NCI-H1105 treated with DMSO at 0.1 percent for 48 hours (cell line): ENCODE results near the gene SOX4.

Experiments used
- DNase-seq: peaks from one replicate; lab custom pipeline; 2025; lab: John Stamatoyannopoulos, UW

The SOX4 gene

DNA sequence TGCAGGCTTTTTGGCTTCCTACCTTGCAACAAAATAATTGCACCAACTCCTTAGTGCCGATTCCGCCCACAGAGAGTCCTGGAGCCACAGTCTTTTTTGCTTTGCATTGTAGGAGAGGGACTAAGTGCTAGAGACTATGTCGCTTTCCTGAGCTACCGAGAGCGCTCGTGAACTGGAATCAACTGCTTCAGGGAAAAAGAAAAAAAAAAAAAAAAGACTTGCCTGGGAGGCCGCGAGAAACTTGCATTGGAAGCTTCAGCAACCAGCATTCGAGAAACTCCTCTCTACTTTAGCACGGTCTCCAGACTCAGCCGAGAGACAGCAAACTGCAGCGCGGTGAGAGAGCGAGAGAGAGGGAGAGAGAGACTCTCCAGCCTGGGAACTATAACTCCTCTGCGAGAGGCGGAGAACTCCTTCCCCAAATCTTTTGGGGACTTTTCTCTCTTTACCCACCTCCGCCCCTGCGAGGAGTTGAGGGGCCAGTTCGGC is 420 bp downstream of the SOX4 start:
- no peak for DNase-seq

DNA sequence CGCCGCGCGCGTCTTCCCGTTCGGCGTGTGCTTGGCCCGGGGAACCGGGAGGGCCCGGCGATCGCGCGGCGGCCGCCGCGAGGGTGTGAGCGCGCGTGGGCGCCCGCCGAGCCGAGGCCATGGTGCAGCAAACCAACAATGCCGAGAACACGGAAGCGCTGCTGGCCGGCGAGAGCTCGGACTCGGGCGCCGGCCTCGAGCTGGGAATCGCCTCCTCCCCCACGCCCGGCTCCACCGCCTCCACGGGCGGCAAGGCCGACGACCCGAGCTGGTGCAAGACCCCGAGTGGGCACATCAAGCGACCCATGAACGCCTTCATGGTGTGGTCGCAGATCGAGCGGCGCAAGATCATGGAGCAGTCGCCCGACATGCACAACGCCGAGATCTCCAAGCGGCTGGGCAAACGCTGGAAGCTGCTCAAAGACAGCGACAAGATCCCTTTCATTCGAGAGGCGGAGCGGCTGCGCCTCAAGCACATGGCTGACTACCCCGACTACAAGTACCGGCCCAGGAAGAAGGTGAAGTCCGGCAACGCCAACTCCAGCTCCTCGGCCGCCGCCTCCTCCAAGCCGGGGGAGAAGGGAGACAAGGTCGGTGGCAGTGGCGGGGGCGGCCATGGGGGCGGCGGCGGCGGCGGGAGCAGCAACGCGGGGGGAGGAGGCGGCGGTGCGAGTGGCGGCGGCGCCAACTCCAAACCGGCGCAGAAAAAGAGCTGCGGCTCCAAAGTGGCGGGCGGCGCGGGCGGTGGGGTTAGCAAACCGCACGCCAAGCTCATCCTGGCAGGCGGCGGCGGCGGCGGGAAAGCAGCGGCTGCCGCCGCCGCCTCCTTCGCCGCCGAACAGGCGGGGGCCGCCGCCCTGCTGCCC is 1.1 kb downstream of the SOX4 start:
- peak; percentile 57 for DNase-seq

DNA sequence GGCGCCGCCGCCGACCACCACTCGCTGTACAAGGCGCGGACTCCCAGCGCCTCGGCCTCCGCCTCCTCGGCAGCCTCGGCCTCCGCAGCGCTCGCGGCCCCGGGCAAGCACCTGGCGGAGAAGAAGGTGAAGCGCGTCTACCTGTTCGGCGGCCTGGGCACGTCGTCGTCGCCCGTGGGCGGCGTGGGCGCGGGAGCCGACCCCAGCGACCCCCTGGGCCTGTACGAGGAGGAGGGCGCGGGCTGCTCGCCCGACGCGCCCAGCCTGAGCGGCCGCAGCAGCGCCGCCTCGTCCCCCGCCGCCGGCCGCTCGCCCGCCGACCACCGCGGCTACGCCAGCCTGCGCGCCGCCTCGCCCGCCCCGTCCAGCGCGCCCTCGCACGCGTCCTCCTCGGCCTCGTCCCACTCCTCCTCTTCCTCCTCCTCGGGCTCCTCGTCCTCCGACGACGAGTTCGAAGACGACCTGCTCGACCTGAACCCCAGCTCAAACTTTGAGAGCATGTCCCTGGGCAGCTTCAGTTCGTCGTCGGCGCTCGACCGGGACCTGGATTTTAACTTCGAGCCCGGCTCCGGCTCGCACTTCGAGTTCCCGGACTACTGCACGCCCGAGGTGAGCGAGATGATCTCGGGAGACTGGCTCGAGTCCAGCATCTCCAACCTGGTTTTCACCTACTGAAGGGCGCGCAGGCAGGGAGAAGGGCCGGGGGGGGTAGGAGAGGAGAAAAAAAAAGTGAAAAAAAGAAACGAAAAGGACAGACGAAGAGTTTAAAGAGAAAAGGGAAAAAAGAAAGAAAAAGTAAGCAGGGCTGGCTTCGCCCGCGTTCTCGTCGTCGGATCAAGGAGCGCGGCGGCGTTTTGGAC is 2.0 kb downstream of the SOX4 start:
- DNase-seq: peak; percentile 66

DNA sequence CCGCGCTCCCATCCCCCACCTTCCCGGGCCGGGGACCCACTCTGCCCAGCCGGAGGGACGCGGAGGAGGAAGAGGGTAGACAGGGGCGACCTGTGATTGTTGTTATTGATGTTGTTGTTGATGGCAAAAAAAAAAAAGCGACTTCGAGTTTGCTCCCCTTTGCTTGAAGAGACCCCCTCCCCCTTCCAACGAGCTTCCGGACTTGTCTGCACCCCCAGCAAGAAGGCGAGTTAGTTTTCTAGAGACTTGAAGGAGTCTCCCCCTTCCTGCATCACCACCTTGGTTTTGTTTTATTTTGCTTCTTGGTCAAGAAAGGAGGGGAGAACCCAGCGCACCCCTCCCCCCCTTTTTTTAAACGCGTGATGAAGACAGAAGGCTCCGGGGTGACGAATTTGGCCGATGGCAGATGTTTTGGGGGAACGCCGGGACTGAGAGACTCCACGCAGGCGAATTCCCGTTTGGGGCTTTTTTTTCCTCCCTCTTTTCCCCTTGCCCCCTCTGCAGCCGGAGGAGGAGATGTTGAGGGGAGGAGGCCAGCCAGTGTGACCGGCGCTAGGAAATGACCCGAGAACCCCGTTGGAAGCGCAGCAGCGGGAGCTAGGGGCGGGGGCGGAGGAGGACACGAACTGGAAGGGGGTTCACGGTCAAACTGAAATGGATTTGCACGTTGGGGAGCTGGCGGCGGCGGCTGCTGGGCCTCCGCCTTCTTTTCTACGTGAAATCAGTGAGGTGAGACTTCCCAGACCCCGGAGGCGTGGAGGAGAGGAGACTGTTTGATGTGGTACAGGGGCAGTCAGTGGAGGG is 2.8 kb downstream of the SOX4 start:
- DNase-seq: peak; percentile 87

DNA sequence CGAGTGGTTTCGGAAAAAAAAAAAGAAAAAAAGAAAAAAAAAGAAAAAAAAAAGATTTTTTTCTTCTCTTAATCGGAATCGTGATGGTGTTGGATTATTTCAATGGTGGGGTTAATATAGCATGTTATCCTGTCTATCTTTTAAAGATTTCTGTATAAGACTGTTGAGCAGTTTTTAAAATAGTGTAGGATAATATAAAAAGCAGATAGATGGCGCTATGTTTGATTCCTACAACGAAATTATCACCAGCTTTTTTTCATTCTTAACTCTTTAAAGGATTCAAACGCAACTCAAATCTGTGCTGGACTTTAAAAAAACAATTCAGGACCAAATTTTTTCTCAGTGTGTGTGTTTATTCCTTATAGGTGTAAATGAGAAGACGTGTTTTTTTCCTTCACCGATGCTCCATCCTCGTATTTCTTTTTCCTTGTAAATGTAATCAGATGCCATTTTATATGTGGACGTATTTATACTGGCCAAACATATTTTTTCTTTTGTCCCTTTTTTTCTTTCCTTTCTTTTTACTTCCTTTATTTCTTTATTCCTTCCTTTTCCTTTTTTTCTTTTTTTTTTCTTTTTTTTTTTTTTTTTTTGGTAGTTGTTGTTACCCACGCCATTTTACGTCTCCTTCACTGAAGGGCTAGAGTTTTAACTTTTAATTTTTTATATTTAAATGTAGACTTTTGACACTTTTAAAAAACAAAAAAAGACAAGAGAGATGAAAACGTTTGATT is 3.6 kb downstream of the SOX4 start:
- peak; percentile 87 for DNase-seq

DNA sequence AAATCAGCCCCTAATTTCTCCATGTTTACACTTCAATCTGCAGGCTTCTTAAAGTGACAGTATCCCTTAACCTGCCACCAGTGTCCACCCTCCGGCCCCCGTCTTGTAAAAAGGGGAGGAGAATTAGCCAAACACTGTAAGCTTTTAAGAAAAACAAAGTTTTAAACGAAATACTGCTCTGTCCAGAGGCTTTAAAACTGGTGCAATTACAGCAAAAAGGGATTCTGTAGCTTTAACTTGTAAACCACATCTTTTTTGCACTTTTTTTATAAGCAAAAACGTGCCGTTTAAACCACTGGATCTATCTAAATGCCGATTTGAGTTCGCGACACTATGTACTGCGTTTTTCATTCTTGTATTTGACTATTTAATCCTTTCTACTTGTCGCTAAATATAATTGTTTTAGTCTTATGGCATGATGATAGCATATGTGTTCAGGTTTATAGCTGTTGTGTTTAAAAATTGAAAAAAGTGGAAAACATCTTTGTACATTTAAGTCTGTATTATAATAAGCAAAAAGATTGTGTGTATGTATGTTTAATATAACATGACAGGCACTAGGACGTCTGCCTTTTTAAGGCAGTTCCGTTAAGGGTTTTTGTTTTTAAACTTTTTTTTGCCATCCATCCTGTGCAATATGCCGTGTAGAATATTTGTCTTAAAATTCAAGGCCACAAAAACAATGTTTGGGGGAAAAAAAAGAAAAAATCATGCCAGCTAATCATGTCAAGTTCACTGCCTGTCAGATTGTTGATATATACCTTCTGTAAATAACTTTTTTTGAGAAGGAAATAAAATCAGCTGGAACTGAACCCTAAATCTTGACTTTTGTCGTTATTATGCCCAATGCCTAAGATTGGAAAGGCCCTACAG is 4.5 kb downstream of the SOX4 start:
- no peak for DNase-seq

DNA sequence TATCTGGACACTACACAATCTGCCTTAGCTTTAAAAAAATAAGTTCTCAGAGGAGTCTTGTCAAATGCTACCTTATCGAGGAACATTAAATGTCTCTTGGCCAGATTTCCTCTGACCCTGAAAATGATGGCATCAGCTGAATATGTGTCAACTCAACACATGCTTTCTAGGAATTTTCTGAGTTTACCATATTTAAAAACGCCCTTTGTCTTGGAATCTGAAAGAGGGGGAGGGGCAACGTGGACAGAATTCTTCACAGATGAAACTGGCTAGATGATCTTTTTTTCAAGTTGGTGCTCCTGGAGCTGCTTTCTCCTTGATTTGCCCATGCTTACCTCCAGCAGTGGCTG is 5.1 kb downstream of the SOX4 start:
- DNase-seq: no peak

DNA sequence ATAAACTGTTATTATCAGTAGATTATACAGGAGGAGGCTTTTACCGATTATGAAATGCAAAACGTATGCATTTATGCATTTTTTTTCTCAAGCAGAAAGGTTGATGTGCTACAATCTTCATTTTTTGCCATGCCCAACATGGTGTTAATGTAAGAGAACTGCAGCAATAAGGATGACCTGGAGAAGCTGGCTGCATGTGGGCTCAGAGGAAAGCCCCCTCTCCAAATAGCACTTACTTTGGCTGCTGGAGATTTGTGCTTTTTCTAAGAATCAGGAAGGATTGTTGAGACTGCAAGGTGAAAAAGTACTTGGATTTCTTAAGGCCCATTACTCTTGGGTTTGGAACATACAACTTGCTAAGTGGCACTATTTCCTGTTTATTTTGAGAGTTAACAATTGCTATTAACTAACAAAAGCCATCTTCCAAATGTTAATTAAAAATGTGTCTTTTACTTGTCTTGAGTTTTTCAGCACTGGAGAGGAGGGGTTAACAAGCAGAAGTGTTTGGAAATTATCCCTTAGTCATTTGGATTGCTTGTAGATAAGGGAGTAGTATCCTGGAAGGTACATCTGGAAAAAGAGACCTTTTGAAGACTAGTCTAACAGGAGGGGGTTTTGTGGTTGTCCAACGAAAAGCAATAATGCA is 5.6 kb downstream of the SOX4 start:
- DNase-seq: no peak

DNA sequence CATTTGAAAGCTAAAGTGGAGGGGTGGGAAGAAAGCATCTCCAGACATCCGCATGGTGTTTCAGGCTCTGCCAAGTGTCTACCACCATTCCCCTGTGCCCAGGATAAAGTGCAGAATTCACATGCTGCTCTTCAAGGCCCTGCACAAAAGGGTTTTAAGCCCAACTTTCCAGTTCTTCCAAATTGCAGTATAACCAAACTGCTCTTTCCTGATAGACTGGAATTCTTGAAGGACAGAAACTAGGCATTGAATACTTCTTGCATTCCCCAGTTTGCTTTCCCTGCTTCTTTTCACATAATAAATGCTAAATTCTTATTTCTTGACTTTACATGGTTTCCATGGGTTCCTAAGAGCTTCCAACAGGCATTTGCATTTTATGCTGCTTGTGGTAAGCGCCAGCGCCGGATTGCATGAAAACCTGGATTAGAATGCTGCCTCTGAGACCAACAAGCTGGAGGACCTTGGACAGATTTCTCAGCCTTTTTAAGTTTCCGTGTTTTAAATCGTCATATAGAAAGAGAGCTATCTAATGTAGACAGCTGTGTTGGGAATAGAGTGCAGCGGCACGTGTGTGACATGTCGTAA is 7.9 kb downstream of the SOX4 start:
- peak; percentile 56 for DNase-seq

DNA sequence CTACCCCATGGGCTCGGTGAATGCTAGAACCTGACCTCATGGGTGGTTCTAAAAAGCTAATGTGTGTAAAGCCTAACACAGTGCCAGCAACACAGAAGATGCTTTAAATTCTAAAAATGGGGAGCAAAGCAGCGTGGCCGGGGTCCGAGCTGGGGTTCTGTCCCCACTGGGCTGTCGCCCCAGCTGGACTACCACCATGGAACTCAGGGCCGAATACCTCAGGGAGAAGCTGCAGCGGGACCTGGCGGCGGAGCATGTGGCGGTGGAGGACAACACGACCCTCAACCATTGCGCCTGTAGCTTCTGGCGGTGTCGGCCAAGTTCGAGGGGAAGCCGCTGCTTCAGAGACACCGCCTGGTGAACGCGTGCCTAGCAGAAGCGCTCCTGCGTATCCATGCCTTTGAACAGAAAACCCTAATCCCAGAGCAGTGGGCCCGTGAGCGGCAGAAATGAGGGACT is 8.4 kb downstream of the SOX4 start:
- DNase-seq: no peak

DNA sequence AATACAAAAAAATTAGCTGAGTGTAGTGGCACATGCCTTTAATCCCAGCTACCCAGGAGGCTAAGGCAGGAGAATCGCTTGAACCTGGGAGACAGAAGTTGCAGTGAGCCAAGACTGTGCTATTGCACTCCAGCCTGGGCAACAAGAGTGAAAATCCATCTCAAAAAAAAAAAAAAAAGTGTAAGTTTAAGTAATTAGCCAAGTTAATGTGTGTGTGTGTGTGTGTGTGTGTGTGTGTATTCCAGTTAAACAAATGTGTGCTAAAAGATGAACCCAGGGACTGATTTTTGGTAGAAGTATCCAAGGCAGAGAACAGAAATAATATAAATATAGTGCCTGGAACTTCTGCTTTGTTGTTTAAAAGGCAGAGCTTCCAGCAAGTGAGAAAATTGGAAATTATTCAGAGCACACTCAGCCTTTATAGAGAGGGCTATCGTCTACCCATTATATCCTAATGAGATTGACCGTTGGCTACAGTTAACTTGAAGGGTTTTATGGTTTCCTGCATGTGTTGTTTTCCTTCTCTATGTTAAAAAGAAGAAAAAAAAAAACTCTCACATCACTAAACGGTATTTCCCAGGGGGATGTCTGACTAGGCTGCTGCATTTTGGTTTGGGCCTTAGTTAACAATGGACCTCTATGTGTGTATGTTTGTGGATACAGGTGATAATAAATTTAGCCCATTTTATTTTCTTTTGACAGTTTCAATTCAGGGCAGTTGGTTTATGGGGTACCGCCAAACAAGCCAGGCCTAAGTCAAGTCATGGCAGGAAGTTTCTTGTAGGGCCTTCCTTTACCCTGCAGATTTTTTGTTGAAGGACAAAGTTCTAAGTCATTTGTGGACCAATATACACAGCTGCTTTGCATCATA is 9.8 kb downstream of the SOX4 start:
- DNase-seq: peak; percentile 66

DNA sequence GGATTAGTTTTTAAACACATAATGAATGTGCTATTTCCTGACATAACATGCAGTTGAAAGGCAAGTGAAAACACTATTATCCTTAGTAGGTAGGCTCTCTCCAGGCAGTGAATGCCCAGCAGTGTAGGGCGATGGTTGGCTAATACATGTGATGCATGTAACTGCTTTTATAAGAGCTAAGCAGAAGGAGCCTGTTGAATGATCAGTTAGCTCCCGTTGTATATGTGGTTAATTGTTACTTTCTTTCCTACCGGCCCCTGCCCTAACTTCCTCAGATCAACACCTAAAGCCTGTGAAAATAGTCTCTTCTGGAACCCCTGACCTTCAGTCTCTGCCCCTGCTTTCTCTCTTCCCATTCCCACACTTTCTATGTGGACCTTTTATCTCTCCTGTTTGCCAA is 10.5 kb downstream of the SOX4 start:
- DNase-seq: no peak

DNA sequence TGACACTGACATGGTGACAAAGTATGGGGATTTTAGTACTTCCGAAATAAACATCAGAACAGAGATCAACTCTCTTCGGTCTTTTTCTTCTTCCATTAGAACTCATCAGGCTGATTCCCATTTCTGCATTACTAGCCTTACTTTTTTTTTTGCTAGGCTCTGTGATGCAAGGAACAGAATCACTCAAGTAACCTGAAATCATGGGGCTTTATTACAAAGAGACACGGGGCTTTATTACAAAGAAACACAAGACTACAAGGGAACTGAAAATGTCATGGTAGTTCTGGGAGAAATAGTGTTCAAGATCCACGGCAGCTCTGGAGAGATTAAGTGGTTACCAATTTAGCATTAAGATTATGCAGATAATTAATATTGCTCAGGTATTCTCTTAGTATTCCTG is 11.6 kb downstream of the SOX4 start:
- DNase-seq: no peak

DNA sequence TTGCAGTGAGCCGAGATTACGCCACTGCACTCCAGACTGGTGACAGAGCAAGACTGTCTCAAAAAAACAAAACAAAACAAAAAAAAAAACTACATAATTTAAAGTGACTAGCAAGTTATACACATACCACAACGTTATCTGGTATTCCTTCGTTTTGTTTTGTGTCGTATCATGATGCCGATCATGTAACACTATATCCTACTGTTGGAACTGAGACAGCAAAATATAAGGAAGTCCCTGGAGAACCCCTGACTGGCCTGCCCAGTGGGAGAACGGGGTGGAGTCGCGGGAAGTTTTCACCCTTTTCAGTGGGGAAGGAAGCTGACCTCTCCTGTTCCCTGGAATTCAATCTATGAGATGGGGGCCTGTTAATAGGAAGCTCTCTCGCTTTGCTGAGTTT is 15.1 kb downstream of the SOX4 start:
- no peak for DNase-seq

DNA sequence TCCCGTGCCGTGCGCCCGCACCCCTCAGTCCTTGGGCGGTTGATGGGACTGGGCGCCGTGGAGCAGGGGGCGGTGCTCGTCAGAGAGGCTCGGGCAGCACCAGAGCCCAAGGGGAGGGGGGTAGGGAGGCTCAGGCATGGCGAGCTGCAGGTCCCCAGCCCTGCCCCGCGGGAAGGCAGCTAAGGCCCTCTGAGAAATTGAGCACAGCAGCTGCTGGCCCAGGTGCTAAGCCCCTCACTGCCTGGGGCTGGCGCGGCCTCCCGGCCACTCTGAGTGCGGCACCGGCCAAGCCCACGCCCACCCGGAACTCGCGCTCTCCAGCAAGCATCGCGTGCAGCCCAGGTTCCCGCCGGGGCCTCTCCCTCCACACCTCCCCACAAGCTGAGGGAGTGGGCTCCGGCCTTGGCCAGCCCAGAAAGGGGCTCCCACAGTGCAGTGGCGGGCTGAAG is 16.4 kb downstream of the SOX4 start:
- DNase-seq: no peak

DNA sequence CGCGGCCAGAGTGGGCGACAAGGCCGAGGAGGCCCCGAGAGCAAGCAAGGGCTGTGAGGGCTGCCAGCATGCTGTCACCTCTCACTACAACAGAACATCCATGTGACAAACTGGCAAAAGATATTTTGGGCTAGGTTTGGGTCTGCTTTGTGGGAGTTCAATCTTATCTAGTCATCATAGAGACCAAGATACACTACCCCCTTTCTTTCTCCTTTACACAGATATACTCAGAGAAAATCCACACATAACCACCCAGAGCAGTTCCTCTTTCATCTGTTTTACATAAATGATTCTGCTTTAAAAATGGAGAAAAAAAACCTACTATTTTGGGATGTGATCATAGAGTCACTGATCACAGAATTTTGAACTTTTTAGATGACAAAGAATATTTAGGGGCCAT is 16.8 kb downstream of the SOX4 start:
- DNase-seq: no peak

DNA sequence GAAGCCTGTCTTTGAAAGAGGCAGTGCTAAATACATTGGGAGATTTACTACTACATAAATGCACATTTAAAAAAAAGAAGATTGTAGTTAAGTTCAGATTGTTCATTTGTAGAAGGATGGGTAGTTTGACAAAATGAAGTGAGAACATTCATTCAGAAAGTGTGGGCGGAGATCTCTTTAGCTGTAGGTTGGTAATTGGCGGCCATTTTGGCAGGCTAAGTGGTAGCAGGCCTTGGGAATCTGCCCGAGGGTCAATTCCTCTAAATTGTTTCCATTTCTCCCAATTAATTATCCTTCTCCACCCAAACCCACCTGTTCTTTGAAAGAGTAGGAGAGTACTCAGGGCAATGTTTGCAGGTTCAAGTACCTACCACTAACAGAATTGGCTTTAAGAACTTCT is 17.9 kb downstream of the SOX4 start:
- DNase-seq: peak; percentile 92

DNA sequence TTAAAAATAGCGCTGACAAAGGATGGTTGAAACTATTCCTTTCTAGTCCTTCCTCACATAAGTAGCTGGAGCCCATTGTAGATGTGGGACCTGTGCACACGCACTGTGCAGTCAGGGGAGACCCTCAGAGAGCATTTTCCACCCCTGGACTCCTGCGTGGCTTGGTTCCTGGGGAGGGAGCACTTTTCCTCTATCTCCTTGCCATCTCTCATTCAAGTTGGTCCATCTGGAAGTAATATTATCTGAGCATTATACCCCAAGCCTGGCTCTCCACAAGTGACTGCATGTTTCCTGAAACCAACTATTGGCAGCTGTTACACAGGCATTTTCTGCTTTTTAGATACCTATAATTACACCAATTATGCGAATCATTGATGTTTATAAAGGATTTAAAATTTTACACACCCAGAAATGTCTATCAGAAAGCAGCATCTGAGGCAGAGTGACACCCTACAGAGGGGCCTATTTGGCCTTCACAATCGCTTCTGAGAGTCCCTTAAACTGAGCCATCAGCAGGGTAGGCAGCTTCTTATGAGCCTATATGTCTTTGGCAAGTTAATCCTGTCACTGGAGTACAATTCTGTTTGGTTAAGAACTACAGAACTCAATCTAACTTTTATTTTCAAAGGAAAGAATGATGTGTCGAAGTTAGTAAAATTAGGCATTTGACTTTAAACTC is 18.7 kb downstream of the SOX4 start:
- peak; percentile 97 for DNase-seq
